Psoas muscle (tissue), 8 donors: ENCODE measurements around the gene FLNB. TPM values are rescaled to one million over a fixed set of nuclear protein-coding genes. Genes with fewer than 3 reads are reported as not detected.
A peak's percentile ranks its signal among the peaks of the same experiment; 100 is the strongest.

Experiments used
- ATAC-seq, 4 donors: fragments of 200-7000 bp; cut with Tn5 transposase; one replicate each; pipeline ENCODE4 v1.9.1; 2020; ENCODE audit warnings: moderate library complexity in 3 of 4, mild to moderate bottlenecking in 2 of 4
- DNase-seq, 2 donors: peaks; one replicate each; pipeline ENCODE4 v3.0.0-alpha.2; 2020
- H3K27ac ChIP-seq: fragments of 200-600 bp; one replicate; pipeline ENCODE4 v1.8.0; 2022
- H3K27me3 ChIP-seq, 3 donors: fragments of 200-600 bp in 1 of 3; one replicate each; pipeline versions ENCODE4 v1.6.1 to v1.8.0; 2013 to 2022; ENCODE audit warnings: low read length in 2 of 3, mild to moderate bottlenecking in 2 of 3, moderate library complexity in 1 of 3; ENCODE audit not compliant: insufficient read depth in 3 of 3
- H3K36me3 ChIP-seq, 2 donors: fragments of 200-600 bp in 1 of 2; one replicate each; pipeline versions ENCODE4 v1.6.1 to v1.8.0; 2013 to 2022; ENCODE audit warnings: low read depth in 1 of 2, mild to moderate bottlenecking in 1 of 2, moderate library complexity in 1 of 2; ENCODE audit not compliant: insufficient read depth in 1 of 2
- H3K4me1 ChIP-seq: fragments of 200-600 bp; one replicate; pipeline ENCODE4 v1.8.0; 2022
- H3K4me3 ChIP-seq: fragments of 200-600 bp; one replicate; pipeline ENCODE4 v1.8.0; 2022; ENCODE audit warnings: mild to moderate bottlenecking
- H3K9me3 ChIP-seq: fragments of 200-600 bp; one replicate; pipeline ENCODE4 v1.8.0; 2022
- WGBS, 3 donors: extraction: QIAGEN DNeasy Blood & Tissue Kit; methylation state at CpG; one replicate each; pipeline versions ENCODE4 v1.1.6 to v1.1.7; 2013; 5-methylcytosine and 5-hydroxymethylcytosine counted together
- intact Hi-C, 2 donors: fragments of 100-400 bp; cut with DNase I; formaldehyde crosslinking; loops; one replicate each; pipeline versions ENCODE4 v1.11.0 to v1.14.2; 2022
- polyA plus RNA-seq, 3 donors: library from polyadenylated mRNA; stranded (reverse); fragments of 200-250 nt; gene quantifications; one replicate each; pipeline ENCODE4 v1.2.3, GENCODE V29; 2013
- total RNA-seq, 4 donors: library from RNA; stranded (reverse); fragmentation: NEBNext Ultra II Directional in 2 of 4; extraction: Animal tissue kit (Norgen Biotek cat#: 25700) in 2 of 4; gene quantifications; one replicate each; pipeline versions ENCODE4 v1.2.1 to v1.2.4, GENCODE V29; 2021 to 2023
- TF ChIP-seq, protein P1 (sequence below): fragments of 200-600 bp; IDR thresholded peaks from one replicate; pipeline ENCODE4 v1.8.0; 2022; ENCODE audit warnings: antibody characterized with exemption
- donor health status: healthy with polysubstance abuse.
- donor health status: DM: no; HTN: no; CAD: no; lungs with moderate emphysema.
- donor health status: Bipolar disorder and iron deficiency.
- donor health status: healthy.
- donor health status: DM: yes; HTN: yes; CAD: no.
- donor health status: DM: no; HTN: no; CAD: no.
- donor health status: DM: no; HTN: no; CAD: no.
- donor health status: DM: yes; HTN: yes; CAD: no.

Gene FLNB
- total and polyA plus RNA-seq, 7 donors: 6.4 to 17.9 (median 14.7) TPM

DNA sequence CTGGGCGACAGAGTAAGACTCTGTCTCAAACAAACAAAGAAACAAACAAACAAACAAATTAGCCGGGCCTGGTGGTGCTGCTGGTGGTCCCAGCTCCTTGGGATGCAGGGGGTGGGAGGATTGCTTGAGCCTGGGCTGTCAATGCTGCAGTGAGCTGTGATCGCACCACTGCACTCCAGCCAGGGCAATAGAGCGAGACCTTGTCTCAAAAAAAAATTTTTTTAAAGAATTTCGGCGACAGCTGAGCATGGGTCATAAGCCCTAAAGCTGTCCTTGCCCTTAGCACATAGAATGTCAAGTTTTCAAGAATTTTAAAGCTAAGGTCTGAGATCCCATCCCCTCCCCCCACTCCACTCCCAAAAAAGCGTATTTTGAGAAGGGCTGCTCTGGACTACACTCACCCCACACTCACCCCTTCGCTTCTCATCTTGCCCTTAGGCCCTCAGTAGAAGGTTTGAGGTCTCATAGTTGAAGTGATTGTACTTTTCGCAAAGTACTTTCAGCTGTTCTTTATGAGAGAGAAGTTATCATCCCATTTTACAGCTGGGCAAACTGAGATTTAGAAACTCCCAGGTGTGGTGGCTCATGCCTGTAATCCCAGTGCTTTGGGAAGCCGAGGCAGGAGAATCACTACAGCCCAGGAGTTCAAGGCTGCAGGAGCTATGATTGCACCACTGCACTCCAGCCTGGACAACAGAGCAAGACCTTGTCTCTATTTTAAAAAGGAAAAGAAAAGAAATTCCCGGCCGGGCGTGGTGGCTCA, 34.3 kb upstream of the FLNB start:
- intact Hi-C loops: no loop called here
- Histone ChIP-seq H3K4me3 (no peak overlapping the region), H3K4me1 (no peaks in the 10 kb centered on the region), H3K36me3 (no peaks in the 10 kb centered on the region), H3K27me3 (no peaks in the 10 kb centered on the region), H3K27ac (no peak overlapping the region), H3K9me3 (no peaks in the 10 kb centered on the region)
- ATAC-seq: no peak
- WGBS, 3 donors: 91 to 96% (median 96%) methylated on average over 13 of the region's 13 CpGs
- no peak for DNase-seq
- TF ChIP-seq, protein P1, sequence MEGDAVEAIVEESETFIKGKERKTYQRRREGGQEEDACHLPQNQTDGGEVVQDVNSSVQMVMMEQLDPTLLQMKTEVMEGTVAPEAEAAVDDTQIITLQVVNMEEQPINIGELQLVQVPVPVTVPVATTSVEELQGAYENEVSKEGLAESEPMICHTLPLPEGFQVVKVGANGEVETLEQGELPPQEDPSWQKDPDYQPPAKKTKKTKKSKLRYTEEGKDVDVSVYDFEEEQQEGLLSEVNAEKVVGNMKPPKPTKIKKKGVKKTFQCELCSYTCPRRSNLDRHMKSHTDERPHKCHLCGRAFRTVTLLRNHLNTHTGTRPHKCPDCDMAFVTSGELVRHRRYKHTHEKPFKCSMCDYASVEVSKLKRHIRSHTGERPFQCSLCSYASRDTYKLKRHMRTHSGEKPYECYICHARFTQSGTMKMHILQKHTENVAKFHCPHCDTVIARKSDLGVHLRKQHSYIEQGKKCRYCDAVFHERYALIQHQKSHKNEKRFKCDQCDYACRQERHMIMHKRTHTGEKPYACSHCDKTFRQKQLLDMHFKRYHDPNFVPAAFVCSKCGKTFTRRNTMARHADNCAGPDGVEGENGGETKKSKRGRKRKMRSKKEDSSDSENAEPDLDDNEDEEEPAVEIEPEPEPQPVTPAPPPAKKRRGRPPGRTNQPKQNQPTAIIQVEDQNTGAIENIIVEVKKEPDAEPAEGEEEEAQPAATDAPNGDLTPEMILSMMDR: no peak

DNA sequence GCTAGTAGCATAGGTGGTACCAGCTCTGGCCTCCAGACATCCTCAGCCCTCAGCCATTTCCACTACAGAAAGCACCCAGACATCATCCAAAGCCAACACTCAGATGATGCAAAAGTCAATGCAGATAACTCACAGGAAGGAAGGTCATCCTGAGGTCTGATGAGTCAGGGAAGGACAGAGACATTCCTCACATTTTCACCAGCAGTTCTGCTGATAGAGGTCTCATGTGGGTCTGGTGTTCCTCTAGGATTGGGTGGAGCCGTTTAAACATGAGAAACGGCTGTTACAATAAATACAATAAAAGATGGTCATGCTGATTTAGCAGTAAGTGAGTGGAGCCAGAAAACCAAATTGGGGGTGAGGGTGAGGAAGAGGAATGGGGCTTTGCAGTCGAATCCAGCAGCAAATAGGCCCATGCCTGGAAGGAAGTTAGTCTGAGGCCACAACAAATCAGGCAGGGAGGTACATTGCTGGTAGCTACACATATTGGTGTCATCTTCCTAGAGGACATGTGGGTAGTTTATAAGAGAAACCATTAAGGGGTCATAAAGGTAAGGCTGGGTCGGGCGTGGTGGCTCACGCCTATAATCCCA, 33.3 kb upstream of the FLNB start:
- H3K27me3 ChIP-seq: no peaks in the 10 kb centered on the region
- intact Hi-C loops: no loop called here
- no peak overlapping the region for H3K27ac ChIP-seq
- 47 to 55% (median 53%) methylated on average over 6 of the region's 6 CpGs for WGBS, 3 donors
- H3K4me3 ChIP-seq: no peak overlapping the region
- TF ChIP-seq, protein P1: no peak
- DNase-seq: no peak
- ATAC-seq: peak in 3 of 4 donors; percentile 51 to 61 (median 56)
- no peaks in the 10 kb centered on the region for H3K9me3 ChIP-seq
- no peaks in the 10 kb centered on the region for H3K36me3 ChIP-seq
- H3K4me1 ChIP-seq: no peaks in the 10 kb centered on the region

- DNase-seq (no peak), ATAC-seq (no peak)
- H3K4me3 ChIP-seq: no peak overlapping the region
- no peaks in the 10 kb centered on the region for H3K36me3 ChIP-seq
- H3K9me3 ChIP-seq: no peaks in the 10 kb centered on the region
- 42 to 44% (median 44%) methylated on average over 4 of the region's 4 CpGs for WGBS, 3 donors
- TF ChIP-seq, protein P1: no peak
- H3K4me1 ChIP-seq: no peaks in the 10 kb centered on the region
- H3K27ac ChIP-seq: no peak overlapping the region
- no peaks in the 10 kb centered on the region for H3K27me3 ChIP-seq
- intact Hi-C loops: no loop called here
Observed at GRCh38 chr3:57977818-57978235, 30.4 kb upstream of the FLNB start.

DNA sequence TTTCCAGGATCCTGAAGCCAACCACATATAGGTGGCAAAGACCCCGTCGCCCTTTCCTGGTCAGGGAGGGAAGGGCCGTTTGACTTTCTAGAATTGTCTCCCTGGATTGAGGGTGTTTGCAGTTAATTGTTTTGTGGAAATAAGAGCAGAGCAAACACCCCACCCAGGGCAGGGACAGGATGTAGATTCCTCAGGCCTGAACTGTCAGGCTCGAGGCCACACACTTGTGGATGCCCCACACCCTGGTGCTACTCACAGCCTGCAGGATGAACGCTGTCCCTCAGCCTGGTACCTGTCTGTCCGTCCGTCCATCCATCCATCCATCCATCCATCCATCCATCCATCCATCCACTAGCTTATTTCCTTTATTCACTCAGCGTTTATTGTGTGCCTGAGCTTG, 29.9 kb upstream of the FLNB start:
- intact Hi-C loops: no loop called here
- Histone ChIP-seq H3K4me3 (no peak overlapping the region), H3K27me3 (no peaks in the 10 kb centered on the region), H3K9me3 (no peaks in the 10 kb centered on the region), H3K4me1 (no peaks in the 10 kb centered on the region), H3K27ac (no peak overlapping the region), H3K36me3 (no peaks in the 10 kb centered on the region)
- ATAC-seq (no peak), DNase-seq (no peak)
- TF ChIP-seq, protein P1: no peak
- 65 to 75% (median 71%) methylated on average over 8 of the region's 8 CpGs for WGBS, 3 donors
